ENCODE results near the gene ALKAL2. TPM values are rescaled to one million over a fixed set of nuclear protein-coding genes. Genes with fewer than 3 reads are reported as not detected.

The ALKAL2 gene
- total and polyA plus RNA-seq, 2 of the 13 experiments (the other 11 are each of a cell fraction or from before 2014, with no cell fraction given): 0.22 to 1.7 TPM

DNA sequence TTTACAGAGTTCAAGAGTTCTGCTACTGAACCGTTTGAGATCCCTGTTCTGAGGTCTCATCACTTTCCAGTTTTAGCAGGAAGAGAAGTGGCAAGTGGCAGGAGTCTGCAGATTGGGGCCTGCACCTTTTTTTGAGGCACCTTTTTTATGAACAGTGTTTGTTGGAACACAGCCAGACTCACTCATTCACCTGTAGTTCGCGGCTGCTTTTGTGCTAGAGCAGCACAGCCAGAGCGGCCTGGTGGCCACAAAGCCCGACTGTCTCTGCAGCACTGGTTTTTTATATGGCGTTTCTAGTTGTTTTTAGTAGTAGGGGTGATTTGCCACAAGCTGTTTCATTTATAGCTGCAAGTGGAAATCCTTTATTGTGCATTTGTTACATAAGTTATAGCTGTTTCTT lies 14.6 kb downstream of the ALKAL2 start:
- peaks cover 76% of the 10 kb centered on the region for H4K20me1 ChIP-seq (ENCODE audit: insufficient read depth, low read length)
- TF ChIP-seq ZBTB38 (CRISPR knock-in tag; IDR thresholded peaks at IDR 0.05): 0 out of 2 replicates have a peak, but pooled peaks have one; percentile 42
- no peak for TF ChIP-seq KAT8 (CRISPR knock-in tag; IDR thresholded peaks at IDR 0.05)
- TF ChIP-seq ZBTB33 (CRISPR knock-in tag; IDR thresholded peaks at IDR 0.05): peak; percentile 76
- WGBS (ENCODE audit: low lambda C conversion rate): 84% methylated on average over 6 of the region's 6 CpGs
- H3K36me3 ChIP-seq (replicated peaks in 1 of 2; ENCODE audit: control insufficient read depth in 1 of 2, insufficient read depth in 2 of 2, low read length in 2 of 2): peaks cover 33 to 90% of the 10 kb centered on the region in 2 experiments
- FAIRE-seq (no peak), DNase-seq (ENCODE audit: low spot score) (no peak), ATAC-seq (no peak)
- BruUV-seq (replicated peaks): no TSS peak
- no peak overlapping the region for H3K27ac ChIP-seq (ENCODE audit: extremely low read length, insufficient read depth, low read length)
- intact Hi-C loops (cut with micrococcal nuclease; ENCODE audit: unreplicated experiment) (no loop called here), in situ Hi-C loops (cut with HindIII; ENCODE audit: extremely low pct_ligation_motif_present, low pct_unique_long_range_greater_than_20kb) (no loop called here)
- H3K9me3 ChIP-seq (ENCODE audit: low read length): no peaks in the 10 kb centered on the region
- no peak overlapping the region for H2AFZ ChIP-seq (ENCODE audit: low read length)
- CTCF ChIA-PET (ENCODE audit: low intra/inter-chr PET ratio, low total read pairs): interaction anchor here (1.4 kb wide), 1 partner anchor 27 kb away, joined by 5 read pairs; no protein-coding TSS in a partner anchor
- H3K9ac ChIP-seq (ENCODE audit: insufficient read depth, low read depth, low read length): no peak overlapping the region
- POLR2A ChIA-PET: interaction anchor here (2.0 kb wide), 1 partner anchor 11 kb away, joined by 7 read pairs; no protein-coding TSS in a partner anchor
- no peak overlapping the region for H3K4me2 ChIP-seq (ENCODE audit: low read depth, low read length)
- H3K27me3 ChIP-seq (ENCODE audit: control insufficient read depth in 1 of 2, insufficient read depth in 2 of 2, low read length in 2 of 2): no peaks in the 10 kb centered on the region
- peaks cover 49% of the 10 kb centered on the region for H3K4me1 ChIP-seq (ENCODE audit: insufficient read depth, low read length)
- no peak overlapping the region for H3K4me3 ChIP-seq (replicated peaks in 1 of 3; ENCODE audit: insufficient read depth in 1 of 3, low read depth in 2 of 3, low read length in 3 of 3)
- H3K79me2 ChIP-seq (ENCODE audit: insufficient read depth, low read length): peaks cover 99% of the 10 kb centered on the region

- intact Hi-C loops (cut with micrococcal nuclease; ENCODE audit: unreplicated experiment) (no loop called here), in situ Hi-C loops (cut with HindIII; ENCODE audit: extremely low pct_ligation_motif_present, low pct_unique_long_range_greater_than_20kb) (no loop called here)
- ChIA-PET CTCF (ENCODE audit: low intra/inter-chr PET ratio, low total read pairs) (no interaction called here), POLR2A (interaction anchor here (1.4 to 3.1 kb wide), 2 partner anchors 8 to 10 kb away, joined by 3 to 12 read pairs; no protein-coding TSS in a partner anchor)
- DNase-seq (ENCODE audit: low spot score) (no peak), ATAC-seq (no peak), FAIRE-seq (no peak)
- no peak overlapping the region for H3K4me3 ChIP-seq (replicated peaks in 1 of 3; ENCODE audit: insufficient read depth in 1 of 3, low read depth in 2 of 3, low read length in 3 of 3)
- H3K9ac ChIP-seq (ENCODE audit: insufficient read depth, low read depth, low read length): no peak overlapping the region
- H4K20me1 ChIP-seq (ENCODE audit: insufficient read depth, low read length): peaks cover 91% of the 10 kb centered on the region
- H3K79me2 ChIP-seq (ENCODE audit: insufficient read depth, low read length): peaks cover 100% of the 10 kb centered on the region
- H3K27me3 ChIP-seq (ENCODE audit: control insufficient read depth in 1 of 2, insufficient read depth in 2 of 2, low read length in 2 of 2): no peaks in the 10 kb centered on the region
- H3K4me2 ChIP-seq (ENCODE audit: low read depth, low read length): no peak overlapping the region
- peaks cover 63% of the 10 kb centered on the region for H3K4me1 ChIP-seq (ENCODE audit: insufficient read depth, low read length)
- no peak overlapping the region for H3K27ac ChIP-seq (ENCODE audit: extremely low read length, insufficient read depth, low read length)
- peaks cover 25 to 77% of the 10 kb centered on the region in 2 experiments for H3K36me3 ChIP-seq (replicated peaks in 1 of 2; ENCODE audit: control insufficient read depth in 1 of 2, insufficient read depth in 2 of 2, low read length in 2 of 2)
- H2AFZ ChIP-seq (ENCODE audit: low read length): no peak overlapping the region
- 95% methylated on average over 12 of the region's 12 CpGs for WGBS (ENCODE audit: low lambda C conversion rate)
- no peaks in the 10 kb centered on the region for H3K9me3 ChIP-seq (ENCODE audit: low read length)
- BruUV-seq (replicated peaks): no TSS peak
- peak; percentile 53; the same call in 1 of the 2 replicates for TF ChIP-seq ZBTB38 (CRISPR knock-in tag; IDR thresholded peaks at IDR 0.05)
- TF ChIP-seq, protein P1, sequence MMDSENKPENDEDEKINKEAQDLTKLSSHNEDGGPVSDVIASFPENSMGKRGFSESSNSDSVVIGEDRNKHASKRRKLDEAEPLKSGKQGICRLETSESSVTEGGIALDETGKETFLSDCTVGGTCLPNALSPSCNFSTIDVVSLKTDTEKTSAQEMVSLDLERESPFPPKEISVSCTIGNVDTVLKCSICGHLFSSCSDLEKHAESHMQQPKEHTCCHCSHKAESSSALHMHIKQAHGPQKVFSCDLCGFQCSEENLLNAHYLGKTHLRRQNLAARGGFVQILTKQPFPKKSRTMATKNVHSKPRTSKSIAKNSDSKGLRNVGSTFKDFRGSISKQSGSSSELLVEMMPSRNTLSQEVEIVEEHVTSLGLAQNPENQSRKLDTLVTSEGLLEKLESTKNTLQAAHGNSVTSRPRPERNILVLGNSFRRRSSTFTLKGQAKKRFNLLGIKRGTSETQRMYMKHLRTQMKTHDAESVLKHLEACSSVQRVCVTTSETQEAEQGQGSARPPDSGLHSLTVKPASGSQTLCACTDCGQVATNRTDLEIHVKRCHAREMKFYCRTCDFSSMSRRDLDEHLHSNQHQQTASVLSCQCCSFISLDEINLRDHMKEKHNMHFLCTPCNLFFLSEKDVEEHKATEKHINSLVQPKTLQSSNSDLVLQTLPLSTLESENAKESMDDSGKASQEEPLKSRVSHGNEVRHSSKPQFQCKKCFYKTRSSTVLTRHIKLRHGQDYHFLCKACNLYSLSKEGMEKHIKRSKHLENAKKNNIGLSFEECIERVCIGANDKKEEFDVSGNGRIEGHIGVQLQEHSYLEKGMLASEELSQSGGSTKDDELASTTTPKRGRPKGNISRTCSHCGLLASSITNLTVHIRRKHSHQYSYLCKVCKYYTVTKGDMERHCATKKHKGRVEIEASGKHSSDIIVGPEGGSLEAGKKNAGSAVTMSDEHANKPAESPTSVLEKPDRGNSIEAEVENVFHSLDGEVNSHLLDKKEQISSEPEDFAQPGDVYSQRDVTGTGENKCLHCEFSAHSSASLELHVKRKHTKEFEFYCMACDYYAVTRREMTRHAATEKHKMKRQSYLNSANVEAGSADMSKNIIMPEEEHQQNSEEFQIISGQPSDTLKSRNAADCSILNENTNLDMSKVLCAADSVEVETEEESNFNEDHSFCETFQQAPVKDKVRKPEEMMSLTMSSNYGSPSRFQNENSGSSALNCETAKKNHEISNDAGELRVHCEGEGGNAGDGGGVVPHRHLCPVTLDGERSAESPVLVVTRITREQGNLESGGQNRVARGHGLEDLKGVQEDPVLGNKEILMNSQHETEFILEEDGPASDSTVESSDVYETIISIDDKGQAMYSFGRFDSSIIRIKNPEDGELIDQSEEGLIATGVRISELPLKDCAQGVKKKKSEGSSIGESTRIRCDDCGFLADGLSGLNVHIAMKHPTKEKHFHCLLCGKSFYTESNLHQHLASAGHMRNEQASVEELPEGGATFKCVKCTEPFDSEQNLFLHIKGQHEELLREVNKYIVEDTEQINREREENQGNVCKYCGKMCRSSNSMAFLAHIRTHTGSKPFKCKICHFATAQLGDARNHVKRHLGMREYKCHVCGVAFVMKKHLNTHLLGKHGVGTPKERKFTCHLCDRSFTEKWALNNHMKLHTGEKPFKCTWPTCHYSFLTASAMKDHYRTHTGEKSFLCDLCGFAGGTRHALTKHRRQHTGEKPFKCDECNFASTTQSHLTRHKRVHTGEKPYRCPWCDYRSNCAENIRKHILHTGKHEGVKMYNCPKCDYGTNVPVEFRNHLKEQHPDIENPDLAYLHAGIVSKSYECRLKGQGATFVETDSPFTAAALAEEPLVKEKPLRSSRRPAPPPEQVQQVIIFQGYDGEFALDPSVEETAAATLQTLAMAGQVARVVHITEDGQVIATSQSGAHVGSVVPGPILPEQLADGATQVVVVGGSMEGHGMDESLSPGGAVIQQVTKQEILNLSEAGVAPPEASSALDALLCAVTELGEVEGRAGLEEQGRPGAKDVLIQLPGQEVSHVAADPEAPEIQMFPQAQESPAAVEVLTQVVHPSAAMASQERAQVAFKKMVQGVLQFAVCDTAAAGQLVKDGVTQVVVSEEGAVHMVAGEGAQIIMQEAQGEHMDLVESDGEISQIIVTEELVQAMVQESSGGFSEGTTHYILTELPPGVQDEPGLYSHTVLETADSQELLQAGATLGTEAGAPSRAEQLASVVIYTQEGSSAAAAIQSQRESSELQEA (CRISPR knock-in tag; IDR thresholded peaks at IDR 0.05; ENCODE audit: not compliant biosample characterization): no peak
These were observed 16.0 kb downstream of the ALKAL2 start for GRCh38 chr2:271917-272316.

Data from HepG2 (cell line).